Gastroesophageal sphincter (tissue), 4 donors: ENCODE results near the gene SCARB1. TPM values are rescaled to one million over a fixed set of nuclear protein-coding genes. Genes with fewer than 3 reads are reported as not detected.

Experiments used
- ATAC-seq: fragments of 150-250 bp; one replicate; pipeline ENCODE4 v1.9.1; 2016; ENCODE audit warnings: mild to moderate bottlenecking, moderate library complexity
- H3K27ac ChIP-seq, 4 donors: fragments of 200-600 bp; sonication (generic) in 3 of 4; 1 replicate in 3 of 4; 2 replicates in 1 of 4; pipeline ENCODE4 v1.5.1; 2016 to 2019
- H3K27me3 ChIP-seq: fragments of 200-600 bp; sonication (generic); one replicate; pipeline ENCODE4 v1.5.1; 2019
- H3K36me3 ChIP-seq, 2 donors: fragments of 200-600 bp; sonication (generic); one replicate each; pipeline ENCODE4 v1.5.1; 2019; ENCODE audit warnings: control low read depth in 1 of 2
- H3K4me1 ChIP-seq, 3 donors: fragments of 200-600 bp; sonication (generic); 1 replicate in 2 of 3; 2 replicates in 1 of 3; pipeline ENCODE4 v1.5.1; 2016 to 2019; ENCODE audit warnings: control low read depth in 2 of 3
- H3K4me3 ChIP-seq, 2 donors: fragments of 200-600 bp; sonication (generic); one replicate each; pipeline ENCODE4 v1.5.1; 2019; ENCODE audit warnings: mild to moderate bottlenecking in 1 of 2, moderate library complexity in 1 of 2
- H3K9me3 ChIP-seq, 3 donors: fragments of 200-600 bp; sonication (generic); one replicate each; pipeline ENCODE4 v1.5.1; 2017 to 2019; ENCODE audit warnings: control low read depth in 2 of 3
- CTCF ChIP-seq, 4 experiments: fragments of 200-600 bp in 2 of 4; fragments of 450-650 bp in 2 of 4; sonication (generic) in 1 of 4; IDR thresholded peaks; one replicate each; pipeline ENCODE4 v1.5.1; 2017 to 2019; ENCODE audit warnings: antibody characterized with exemption in 4 of 4, mild to moderate bottlenecking in 2 of 4, moderate library complexity in 2 of 4
- EP300 ChIP-seq: sonication (generic); formaldehyde crosslinking; IDR thresholded peaks from one replicate; pipeline ENCODE4 v1.6.1; 2017; ENCODE audit warnings: antibody characterized with exemption, mild to moderate bottlenecking
- POLR2A ChIP-seq, 2 donors: fragments of 450-650 bp; IDR thresholded peaks; one replicate each; pipeline ENCODE4 v1.6.1; 2017; ENCODE audit warnings: antibody characterized with exemption in 2 of 2, mild to moderate bottlenecking in 2 of 2, moderate library complexity in 1 of 2
- POLR2AphosphoS5 ChIP-seq: sonication (generic); formaldehyde crosslinking; IDR thresholded peaks from one replicate; pipeline ENCODE4 v1.6.1; 2017; ENCODE audit warnings: antibody characterized with exemption
- WGBS, 2 donors: methylation state at CpG; one replicate each; pipeline ENCODE4 v1.1.5; 2018; ENCODE audit warnings: low coverage in 1 of 2; 5-methylcytosine and 5-hydroxymethylcytosine counted together
- total RNA-seq, 4 donors: library from RNA; depleted of rRNA; stranded (reverse); fragments of >200 nt; gene quantifications; one replicate each; pipeline ENCODE4 v1.1.0, GENCODE V29; 2016

SCARB1 gene
- total RNA-seq, 4 donors from 2014 or later, result 6.8 to 13.9 (median 11.5) TPM

GRCh38 chr12:124864326-124864752 is 675 bp upstream of the SCARB1 start:
- Histone ChIP-seq H3K27me3 (no peaks in the 10 kb centered on the region), H3K9me3 (no peaks in the 10 kb centered on the region), H3K4me3 (peak overlapping the region in 1 of 2 donors; percentile 84), H3K27ac (peak overlapping the region in 3 of 4 donors; percentile 65 to 80 (median 67)), H3K4me1 (peaks cover 0 to 36% (median 6%) of the 10 kb centered on the region in 3 donors), H3K36me3 (no peaks in the 10 kb centered on the region)
- WGBS, 2 donors, result 91 to 93% methylated on average over 5 to 9 of the region's 14 CpGs
- no peak for TF ChIP-seq EP300
- TF ChIP-seq POLR2AphosphoS5, result no peak
- ATAC-seq, result no peak

GRCh38 chr12:124862768-124863415 is 772 bp downstream of the SCARB1 start:
- H3K27ac ChIP-seq, result peak overlapping the region in 3 of 4 donors; percentile 44 to 80 (median 67)
- ATAC-seq, result peak; percentile 4
- TF ChIP-seq POLR2AphosphoS5 (no peak), CTCF (IDR thresholded peaks at IDR 0.05) (no peak), EP300 (no peak), POLR2A (IDR thresholded peaks at IDR 0.05) (no peak)

GRCh38 chr12:124861898-124862676 is 1.6 kb downstream of the SCARB1 start:
- Histone ChIP-seq H3K4me1 (peaks cover 0 to 36% (median 6%) of the 10 kb centered on the region in 3 donors), H3K36me3 (no peaks in the 10 kb centered on the region), H3K4me3 (peak overlapping the region in 1 of 2 donors; percentile 84), H3K9me3 (no peaks in the 10 kb centered on the region), H3K27me3 (no peaks in the 10 kb centered on the region), H3K27ac (no peak overlapping the region)
- no peak for ATAC-seq
- TF ChIP-seq POLR2A (IDR thresholded peaks at IDR 0.05) (no peak), CTCF (IDR thresholded peaks at IDR 0.05) (no peak), EP300 (no peak), POLR2AphosphoS5 (no peak)
- 77 to 80% methylated on average over 3 to 6 of the region's 8 CpGs for WGBS, 2 donors

More at GRCh38 chr12:124862768-124863415, 772 bp downstream of the SCARB1 start:
- peaks cover 0 to 36% (median 6%) of the 10 kb centered on the region in 3 donors for H3K4me1 ChIP-seq
- no peaks in the 10 kb centered on the region for H3K36me3 ChIP-seq
- H3K4me3 ChIP-seq, result peak overlapping the region; percentile 62 to 84
- no peaks in the 10 kb centered on the region for H3K9me3 ChIP-seq
- no peaks in the 10 kb centered on the region for H3K27me3 ChIP-seq
- WGBS, 2 donors, result 40 to 86% methylated on average over 1 to 2 of the region's 22 CpGs

- no peak overlapping the region for H3K27ac ChIP-seq
- no CpG with 5 or more reads among the region's 9 CpGs for WGBS, 2 donors
- peaks cover 0 to 42% (median 9%) of the 10 kb centered on the region in 3 donors for H3K4me1 ChIP-seq
- no peak for ATAC-seq
- no peaks in the 10 kb centered on the region for H3K9me3 ChIP-seq
- H3K4me3 ChIP-seq, result no peak overlapping the region
- H3K27me3 ChIP-seq, result no peaks in the 10 kb centered on the region
- TF ChIP-seq CTCF (IDR thresholded peaks at IDR 0.05) (no peak), POLR2AphosphoS5 (no peak), POLR2A (IDR thresholded peaks at IDR 0.05) (no peak), EP300 (no peak)
- no peaks in the 10 kb centered on the region for H3K36me3 ChIP-seq
These were observed 2.2 kb downstream of the SCARB1 start for GRCh38 chr12:124861492-124861891.

GRCh38 chr12:124857921-124858461 is 5.7 kb downstream of the SCARB1 start:
- WGBS, 2 donors, result 79 to 88% methylated on average over 5 of the region's 11 CpGs
- Histone ChIP-seq H3K9me3 (no peaks in the 10 kb centered on the region), H3K4me3 (no peak overlapping the region), H3K4me1 (peaks cover 0 to 43% (median 13%) of the 10 kb centered on the region in 3 donors), H3K36me3 (no peaks in the 10 kb centered on the region), H3K27ac (no peak overlapping the region), H3K27me3 (no peaks in the 10 kb centered on the region)
- TF ChIP-seq POLR2A (IDR thresholded peaks at IDR 0.05) (no peak), EP300 (no peak), CTCF (IDR thresholded peaks at IDR 0.05) (no peak), POLR2AphosphoS5 (no peak)
- ATAC-seq, result no peak
